ENCODE results near the gene SLC25A21. TPM values are rescaled to one million over a fixed set of nuclear protein-coding genes. Genes with fewer than 3 reads are reported as not detected.

The SLC25A21 gene
- total RNA-seq, 4 donors from 2014 or later = 0.67 to 2.1 (median 0.91) TPM

- Histone ChIP-seq H3K27me3 (no peaks in the 10 kb centered on the region), H3K9me3 (no peaks in the 10 kb centered on the region), H3K36me3 (no peaks in the 10 kb centered on the region), H3K27ac (no peak overlapping the region), H3K4me3 (no peak overlapping the region), H3K4me1 (no peaks in the 10 kb centered on the region)
- TF ChIP-seq POLR2A (IDR thresholded peaks at IDR 0.05) = no peak
- TF ChIP-seq, protein P1, sequence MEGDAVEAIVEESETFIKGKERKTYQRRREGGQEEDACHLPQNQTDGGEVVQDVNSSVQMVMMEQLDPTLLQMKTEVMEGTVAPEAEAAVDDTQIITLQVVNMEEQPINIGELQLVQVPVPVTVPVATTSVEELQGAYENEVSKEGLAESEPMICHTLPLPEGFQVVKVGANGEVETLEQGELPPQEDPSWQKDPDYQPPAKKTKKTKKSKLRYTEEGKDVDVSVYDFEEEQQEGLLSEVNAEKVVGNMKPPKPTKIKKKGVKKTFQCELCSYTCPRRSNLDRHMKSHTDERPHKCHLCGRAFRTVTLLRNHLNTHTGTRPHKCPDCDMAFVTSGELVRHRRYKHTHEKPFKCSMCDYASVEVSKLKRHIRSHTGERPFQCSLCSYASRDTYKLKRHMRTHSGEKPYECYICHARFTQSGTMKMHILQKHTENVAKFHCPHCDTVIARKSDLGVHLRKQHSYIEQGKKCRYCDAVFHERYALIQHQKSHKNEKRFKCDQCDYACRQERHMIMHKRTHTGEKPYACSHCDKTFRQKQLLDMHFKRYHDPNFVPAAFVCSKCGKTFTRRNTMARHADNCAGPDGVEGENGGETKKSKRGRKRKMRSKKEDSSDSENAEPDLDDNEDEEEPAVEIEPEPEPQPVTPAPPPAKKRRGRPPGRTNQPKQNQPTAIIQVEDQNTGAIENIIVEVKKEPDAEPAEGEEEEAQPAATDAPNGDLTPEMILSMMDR (IDR thresholded peaks at IDR 0.05) = no peak
- DNase-seq = no peak
- WGBS, 2 donors = 65 to 77% methylated on average over 4 of the region's 4 CpGs
- intact Hi-C loops (cut with DNase I) = no loop called here
These were observed 145.1 kb downstream of the SLC25A21 start for GRCh38 chr14:37027188-37027824.

DNA sequence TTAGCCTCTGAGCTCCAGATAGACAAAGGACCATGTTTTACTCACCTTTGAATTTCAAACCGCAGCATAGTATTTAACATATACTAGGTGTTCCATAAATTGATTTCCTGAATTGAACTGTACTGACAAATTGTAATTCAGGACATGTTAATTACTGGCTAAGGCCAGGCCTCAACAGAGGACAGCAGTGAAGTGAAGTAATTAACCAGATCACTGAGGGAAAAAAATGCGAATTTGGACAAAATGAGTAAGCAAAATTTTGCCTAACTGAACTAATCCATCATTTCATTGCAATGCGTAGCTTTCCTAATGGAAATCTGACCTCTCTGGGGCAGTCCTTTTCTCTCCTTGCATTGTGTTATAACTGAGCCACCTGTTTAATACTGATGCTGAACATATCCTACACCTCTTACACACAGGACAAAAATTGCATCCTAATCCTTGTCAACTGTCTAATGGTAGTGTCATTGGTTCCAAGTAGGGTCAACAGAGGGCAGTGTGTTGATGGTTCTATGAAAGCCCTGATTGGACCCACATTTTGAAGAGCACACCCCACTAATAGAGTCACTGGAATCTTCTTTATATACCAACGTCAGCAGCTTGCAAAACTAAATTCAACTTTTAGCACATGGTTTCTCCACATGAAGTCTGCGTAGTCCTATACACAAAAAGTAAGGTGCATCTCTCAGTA, 148.4 kb downstream of the SLC25A21 start:
- H3K4me1 ChIP-seq = no peaks in the 10 kb centered on the region
- no peak for DNase-seq
- intact Hi-C loops (cut with DNase I) = no loop called here
- H3K27me3 ChIP-seq = no peaks in the 10 kb centered on the region
- 83 to 87% methylated on average over 5 of the region's 5 CpGs for WGBS, 2 donors
- H3K27ac ChIP-seq = no peak overlapping the region
- H3K4me3 ChIP-seq = no peak overlapping the region
- no peaks in the 10 kb centered on the region for H3K9me3 ChIP-seq
- no peaks in the 10 kb centered on the region for H3K36me3 ChIP-seq
- no peak for TF ChIP-seq POLR2A (IDR thresholded peaks at IDR 0.05)
- TF ChIP-seq, protein P1 (IDR thresholded peaks at IDR 0.05) = peak in 1 of 6 experiments; percentile 23

DNA sequence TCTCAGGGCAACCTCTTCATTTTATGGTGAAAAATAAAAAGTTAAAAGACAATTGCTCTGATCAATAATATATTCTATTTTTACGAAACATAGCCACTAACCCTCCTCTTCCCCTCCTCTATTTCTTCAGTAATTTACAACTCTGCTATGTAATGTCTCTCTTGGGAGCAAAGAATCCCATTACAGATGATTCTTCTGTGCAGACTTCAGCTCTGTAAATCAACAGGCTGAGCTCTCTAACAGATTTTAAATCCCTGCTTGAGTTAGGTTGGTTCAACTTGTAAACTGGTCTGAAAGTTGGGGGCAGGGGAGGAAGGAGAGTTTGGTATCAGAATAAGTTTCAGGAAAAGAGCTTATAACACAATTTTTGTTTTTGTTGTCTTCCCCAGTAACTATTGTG, 151.0 kb downstream of the SLC25A21 start:
- Histone ChIP-seq H3K4me1 (no peaks in the 10 kb centered on the region), H3K9me3 (no peaks in the 10 kb centered on the region), H3K27me3 (no peaks in the 10 kb centered on the region), H3K27ac (no peak overlapping the region), H3K36me3 (no peaks in the 10 kb centered on the region), H3K4me3 (no peak overlapping the region)
- DNase-seq = no peak
- TF ChIP-seq, protein P1 (IDR thresholded peaks at IDR 0.05) = no peak
- TF ChIP-seq POLR2A (IDR thresholded peaks at IDR 0.05) = no peak
- intact Hi-C loops (cut with DNase I) = no loop called here
- 87 to 88% methylated on average over 1 of the region's 1 CpG for WGBS, 2 donors

- Histone ChIP-seq H3K36me3 (no peaks in the 10 kb centered on the region), H3K9me3 (no peaks in the 10 kb centered on the region), H3K4me3 (no peak overlapping the region), H3K4me1 (no peaks in the 10 kb centered on the region), H3K27ac (no peak overlapping the region), H3K27me3 (no peaks in the 10 kb centered on the region)
- DNase-seq = no peak
- 58 to 62% methylated on average over 1 of the region's 1 CpG for WGBS, 2 donors
- intact Hi-C loops (cut with DNase I) = no loop called here
- TF ChIP-seq POLR2A (IDR thresholded peaks at IDR 0.05) = no peak
- TF ChIP-seq, protein P1 (IDR thresholded peaks at IDR 0.05) = no peak
These were observed 152.9 kb downstream of the SLC25A21 start for GRCh38 chr14:37019488-37019887.

DNA sequence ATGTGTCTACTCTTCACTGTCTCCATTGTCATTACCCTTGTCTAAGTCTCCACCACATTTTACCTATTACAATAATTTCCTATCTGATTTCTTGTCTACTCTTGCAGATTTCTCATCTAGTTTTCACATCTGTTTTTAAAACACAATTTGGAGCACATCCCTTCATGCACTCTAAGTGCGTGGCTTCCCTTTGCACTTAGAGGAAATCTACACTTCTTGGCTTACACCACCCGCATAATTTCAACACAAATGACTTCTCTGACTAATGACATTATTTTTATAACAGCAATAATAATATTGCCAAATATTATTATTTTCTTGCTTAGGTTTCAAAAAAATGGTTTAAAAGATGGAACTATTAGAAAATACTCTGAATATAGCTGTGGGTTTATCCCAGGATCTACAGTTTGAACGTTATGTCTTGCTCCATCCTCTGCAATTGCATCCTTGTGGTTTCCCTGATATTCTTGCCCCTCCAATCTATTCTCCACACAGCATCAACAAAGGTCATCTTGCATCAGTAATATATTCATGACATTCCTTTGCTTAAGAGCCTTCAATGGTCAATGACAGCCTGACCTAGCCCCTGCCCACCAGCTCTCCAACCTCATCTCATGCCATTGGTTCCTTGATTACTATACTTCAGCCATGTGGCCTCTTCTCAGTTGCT, 153.7 kb downstream of the SLC25A21 start:
- H3K36me3 ChIP-seq = no peaks in the 10 kb centered on the region
- no peaks in the 10 kb centered on the region for H3K9me3 ChIP-seq
- H3K27me3 ChIP-seq = no peaks in the 10 kb centered on the region
- H3K4me1 ChIP-seq = no peaks in the 10 kb centered on the region
- TF ChIP-seq POLR2A (IDR thresholded peaks at IDR 0.05) = no peak
- TF ChIP-seq, protein P1 (IDR thresholded peaks at IDR 0.05) = no peak
- H3K27ac ChIP-seq = no peak overlapping the region
- H3K4me3 ChIP-seq = no peak overlapping the region
- WGBS, 2 donors = 64 to 84% methylated on average over 3 of the region's 3 CpGs
- intact Hi-C loops (cut with DNase I) = no loop called here
- no peak for DNase-seq

Measured in esophagus squamous epithelium (tissue), 5 donors.